Mucosa of stomach (tissue), 1 donor: ENCODE data around the gene SSX5.
"Not testable (repeated sequence)": the region's sequence is repeated elsewhere in the genome, so short reads cannot be mapped to it uniquely, and the experiment has no call there.

Source experiments
- H3K27me3 ChIP-seq: one replicate; pipeline ENCODE4 v1.7.0; 2013; ENCODE audit warnings: mild to moderate bottlenecking, low read length; ENCODE audit not compliant: control insufficient read depth, insufficient read depth
- H3K36me3 ChIP-seq: one replicate; pipeline ENCODE4 v1.7.0; 2013; ENCODE audit warnings: low read length; ENCODE audit not compliant: control insufficient read depth, insufficient read depth
- H3K4me1 ChIP-seq: one replicate; pipeline ENCODE4 v1.7.0; 2013; ENCODE audit warnings: mild to moderate bottlenecking, low read length; ENCODE audit not compliant: control insufficient read depth, insufficient read depth
- H3K4me3 ChIP-seq: one replicate; pipeline ENCODE4 v1.7.0; 2013; ENCODE audit warnings: low read length
- H3K9ac ChIP-seq: one replicate; pipeline ENCODE4 v1.7.0; 2013; ENCODE audit warnings: mild to moderate bottlenecking, low read length, moderate library complexity
- H3K9me3 ChIP-seq: one replicate; pipeline ENCODE4 v1.7.0; 2013; ENCODE audit warnings: mild to moderate bottlenecking, low read length, moderate library complexity; ENCODE audit not compliant: control insufficient read depth
- donor health status: Pancreatic carcinoma.

SSX5 gene

DNA sequence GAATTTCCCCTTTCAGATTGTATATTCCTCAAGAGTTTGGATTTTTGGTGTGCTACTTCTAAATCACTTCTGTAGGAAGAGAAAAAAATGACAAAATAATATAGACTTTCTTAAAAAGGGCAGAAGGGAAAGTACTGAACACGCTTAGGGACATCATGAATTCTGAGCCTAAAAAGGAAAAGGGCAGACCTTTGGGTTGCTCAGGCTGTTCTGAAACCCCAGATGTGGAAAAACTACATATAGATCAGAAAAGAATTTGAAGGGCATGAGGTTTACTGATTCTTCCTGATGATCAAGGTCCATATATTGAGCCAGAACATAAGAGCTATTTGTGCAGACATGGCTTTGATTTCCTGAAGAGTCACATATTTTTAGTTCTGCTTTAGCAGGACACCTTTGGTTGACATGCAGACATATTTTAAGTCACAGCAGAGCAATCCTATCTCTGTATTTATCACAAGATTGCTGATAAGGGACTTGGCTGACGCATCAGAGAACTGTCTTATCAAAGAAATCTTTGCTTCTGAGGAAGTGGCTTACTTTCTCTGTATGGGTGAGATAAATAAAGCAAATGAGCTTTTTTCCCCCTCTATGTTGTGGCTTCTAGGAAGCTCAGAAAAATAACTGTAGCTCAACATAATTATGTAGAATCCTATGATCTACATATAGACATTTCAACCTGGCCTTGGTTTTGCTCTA lies 54.6 kb downstream of the SSX5 start:
- H3K9me3 ChIP-seq, H3K4me1 ChIP-seq, H3K9ac ChIP-seq, H3K36me3 ChIP-seq, H3K27me3 ChIP-seq, H3K4me3 ChIP-seq: not testable (repeated sequence)

GRCh38 chrX:48139076-48139475 lies 57.5 kb downstream of the SSX5 start:
- H3K27me3 ChIP-seq, H3K9ac ChIP-seq, H3K36me3 ChIP-seq, H3K4me1 ChIP-seq, H3K4me3 ChIP-seq, H3K9me3 ChIP-seq: not testable (repeated sequence)
